GM19463 (cell line): ENCODE results near the gene LIMK1.

ENCODE experiments used
- ATAC-seq: cut with Tn5 transposase; IDR thresholded peaks from one replicate; pipeline ENCODE4 v1.9.1; 2021; ENCODE audit warnings: mild to moderate bottlenecking, moderate library complexity; ENCODE audit not compliant: unreplicated experiment

The LIMK1 gene

GRCh38 chr7:74053589-74054186 lies 29.9 kb upstream of the LIMK1 start:
- ATAC-seq: no peak

GRCh38 chr7:74056096-74056915 lies 27.3 kb upstream of the LIMK1 start:
- no peak for ATAC-seq

GRCh38 chr7:74057216-74057925 lies 26.2 kb upstream of the LIMK1 start:
- no peak for ATAC-seq

- ATAC-seq: no peak
Measured at GRCh38 chr7:74057987-74058386, 25.6 kb upstream of the LIMK1 start.

GRCh38 chr7:74058486-74058885 lies 25.1 kb upstream of the LIMK1 start:
- ATAC-seq: no peak

- no peak for ATAC-seq
Measured at GRCh38 chr7:74059037-74059436, 24.6 kb upstream of the LIMK1 start.

- no peak for ATAC-seq
Measured at GRCh38 chr7:74059681-74060588, 23.7 kb upstream of the LIMK1 start.

- no peak for ATAC-seq
Measured at GRCh38 chr7:74061840-74062539, 21.6 kb upstream of the LIMK1 start.

GRCh38 chr7:74063223-74063641 lies 20.4 kb upstream of the LIMK1 start:
- no peak for ATAC-seq

GRCh38 chr7:74063646-74064045 lies 20.0 kb upstream of the LIMK1 start:
- ATAC-seq: no peak

GRCh38 chr7:74064696-74065095 lies 18.9 kb upstream of the LIMK1 start:
- ATAC-seq: no peak

- no peak for ATAC-seq
Measured at GRCh38 chr7:74066626-74067025, 17.0 kb upstream of the LIMK1 start.

GRCh38 chr7:74068378-74069085 lies 15.1 kb upstream of the LIMK1 start:
- no peak for ATAC-seq

- no peak for ATAC-seq
Measured at GRCh38 chr7:74069086-74069541, 14.5 kb upstream of the LIMK1 start.

GRCh38 chr7:74069790-74070618 lies 13.6 kb upstream of the LIMK1 start:
- no peak for ATAC-seq

GRCh38 chr7:74070619-74070921 lies 13.0 kb upstream of the LIMK1 start:
- no peak for ATAC-seq

GRCh38 chr7:74071121-74071520 lies 12.5 kb upstream of the LIMK1 start:
- ATAC-seq: no peak

- ATAC-seq: no peak
Measured at GRCh38 chr7:74074770-74075169, 8.8 kb upstream of the LIMK1 start.

- no peak for ATAC-seq
Measured at GRCh38 chr7:74078461-74078860, 5.1 kb upstream of the LIMK1 start.
